ENCODE data around the gene DES. TPM values are rescaled to one million over a fixed set of nuclear protein-coding genes. Genes with fewer than 3 reads are reported as not detected.
A peak's percentile ranks its signal among the peaks of the same experiment; 100 is the strongest.

DES gene
- total RNA-seq, 4 donors from 2014 or later = 82.0 to 574 (median 112) TPM

GRCh38 chr2:219396863-219397457, 21.2 kb upstream of the DES start:
- DNase-seq = no peak
- no peaks in the 10 kb centered on the region for H3K9me3 ChIP-seq
- H3K36me3 ChIP-seq = no peaks in the 10 kb centered on the region
- H3K4me3 ChIP-seq = no peak overlapping the region
- peaks cover 0 to 29% (median 0%) of the 10 kb centered on the region in 4 donors for H3K4me1 ChIP-seq
- no peaks in the 10 kb centered on the region for H3K27me3 ChIP-seq
- TF ChIP-seq CTCF (IDR thresholded peaks at IDR 0.05) = no peak
- no peak for TF ChIP-seq POLR2A (IDR thresholded peaks at IDR 0.05)
- no peak overlapping the region for H3K27ac ChIP-seq

DNA sequence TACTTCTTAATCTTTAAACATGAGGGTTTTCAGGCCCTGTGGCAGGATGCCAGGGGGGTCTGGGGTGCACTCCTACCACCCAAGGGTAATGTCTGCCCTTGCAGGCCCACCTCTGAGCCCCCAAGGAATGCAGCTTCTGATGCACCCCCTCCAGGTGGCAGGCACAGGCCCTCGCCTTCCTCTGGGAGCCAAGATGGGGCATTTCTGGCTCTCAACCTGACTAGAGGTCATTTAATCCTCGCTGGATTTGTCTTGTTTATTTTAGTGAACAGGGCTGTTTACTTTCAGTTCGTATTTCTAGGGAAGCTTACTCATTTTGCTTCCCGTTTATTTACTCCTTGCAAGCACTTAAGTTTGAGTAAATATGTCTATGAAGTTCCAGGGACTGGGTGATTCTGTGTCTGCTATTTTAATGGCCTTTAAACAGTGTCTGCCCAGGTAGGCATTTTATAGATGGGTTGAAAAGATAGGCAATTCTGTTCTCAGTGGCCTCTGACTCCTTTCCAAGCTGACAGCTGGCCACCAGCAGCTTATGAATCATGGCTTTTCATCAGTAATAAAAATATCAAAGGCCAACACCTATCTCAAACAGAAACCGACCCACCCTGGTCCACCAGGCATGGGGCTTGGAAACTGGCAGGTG, 19.3 kb upstream of the DES start:
- no peaks in the 10 kb centered on the region for H3K9me3 ChIP-seq
- H3K4me3 ChIP-seq = no peak overlapping the region
- no peaks in the 10 kb centered on the region for H3K36me3 ChIP-seq
- peak overlapping the region in 3 of 4 donors; percentile 62 to 86 (median 79) for H3K27ac ChIP-seq
- DNase-seq = peak in 1 of 3 donors; percentile 76
- H3K4me1 ChIP-seq = peaks cover 0 to 36% (median 0%) of the 10 kb centered on the region in 4 donors
- no peak for TF ChIP-seq POLR2A (IDR thresholded peaks at IDR 0.05)
- TF ChIP-seq CTCF (IDR thresholded peaks at IDR 0.05) = no peak
- H3K27me3 ChIP-seq = no peaks in the 10 kb centered on the region

DNA sequence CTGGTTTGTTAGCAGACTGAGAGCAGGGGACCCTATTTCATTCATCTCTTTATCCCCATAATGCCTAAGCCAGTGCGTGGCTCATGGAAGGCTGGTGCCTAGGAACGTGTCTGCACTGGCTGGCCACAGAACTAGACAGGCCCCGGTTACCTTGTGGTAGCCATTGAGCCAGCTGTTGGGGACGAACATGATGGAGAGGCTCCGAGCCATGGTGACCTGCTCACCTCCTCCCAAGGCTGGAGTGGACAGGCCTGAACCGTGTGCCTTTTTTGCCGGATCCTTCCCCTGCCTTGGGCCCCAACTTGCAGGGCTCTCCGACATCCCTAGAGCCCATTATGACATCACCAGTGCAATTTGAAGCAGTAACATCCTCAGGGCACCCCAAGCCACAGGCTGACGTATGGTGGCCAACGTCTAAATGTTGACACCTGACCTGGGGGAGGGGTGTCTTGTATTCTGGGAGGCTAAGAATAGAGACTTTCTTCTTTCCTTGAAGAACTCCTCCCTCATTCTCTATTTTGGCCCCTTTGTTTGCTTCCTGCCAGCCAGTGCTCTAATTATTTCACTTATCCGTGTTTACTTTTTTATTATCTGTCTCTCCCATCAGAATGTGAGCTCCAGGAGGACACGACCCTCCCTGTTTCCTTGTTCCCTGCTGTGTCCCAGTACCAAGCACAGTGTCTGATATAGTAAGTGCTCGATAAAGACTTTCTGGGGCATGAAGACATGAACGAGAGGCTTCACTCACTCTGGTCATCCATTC, 18.3 kb upstream of the DES start:
- TF ChIP-seq CTCF (IDR thresholded peaks at IDR 0.05) (no peak), POLR2A (IDR thresholded peaks at IDR 0.05) (no peak)
- H3K27ac ChIP-seq = peak overlapping the region in 2 of 4 donors; percentile 79 to 86
- H3K4me1 ChIP-seq = peaks cover 0 to 36% (median 0%) of the 10 kb centered on the region in 4 donors
- H3K36me3 ChIP-seq = no peaks in the 10 kb centered on the region
- no peak for DNase-seq
- H3K9me3 ChIP-seq = no peaks in the 10 kb centered on the region
- H3K27me3 ChIP-seq = no peaks in the 10 kb centered on the region
- H3K4me3 ChIP-seq = no peak overlapping the region

DNA sequence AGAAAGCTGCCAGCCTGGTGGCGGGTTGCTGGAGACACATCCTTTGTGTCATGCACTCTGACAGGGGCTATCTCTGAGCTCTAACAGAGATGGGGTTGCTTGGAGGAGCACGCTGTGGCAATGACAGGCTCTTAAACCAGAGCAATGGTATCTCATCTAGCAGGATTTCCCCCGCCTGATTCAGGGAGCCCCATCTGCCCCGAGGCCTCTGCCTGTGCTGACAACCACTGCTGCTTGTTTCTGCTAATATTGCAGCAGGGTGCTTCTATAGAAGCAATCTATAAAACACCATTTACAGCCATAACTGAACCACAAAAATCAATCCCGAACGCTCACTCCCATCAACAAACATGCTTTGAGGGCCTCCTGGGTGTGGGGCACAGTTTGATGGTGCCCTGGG, 17.6 kb upstream of the DES start:
- no peaks in the 10 kb centered on the region for H3K36me3 ChIP-seq
- no peaks in the 10 kb centered on the region for H3K27me3 ChIP-seq
- peaks cover 0 to 36% (median 0%) of the 10 kb centered on the region in 4 donors for H3K4me1 ChIP-seq
- no peaks in the 10 kb centered on the region for H3K9me3 ChIP-seq
- DNase-seq = no peak
- TF ChIP-seq POLR2A (IDR thresholded peaks at IDR 0.05) (no peak), CTCF (IDR thresholded peaks at IDR 0.05) (no peak)
- peak overlapping the region in 1 of 4 donors; percentile 21 for H3K27ac ChIP-seq
- no peak overlapping the region for H3K4me3 ChIP-seq

- no peak for DNase-seq
- Histone ChIP-seq H3K4me1 (peaks cover 0 to 36% (median 0%) of the 10 kb centered on the region in 4 donors), H3K9me3 (no peaks in the 10 kb centered on the region), H3K27ac (no peak overlapping the region), H3K27me3 (no peaks in the 10 kb centered on the region), H3K4me3 (no peak overlapping the region), H3K36me3 (no peaks in the 10 kb centered on the region)
- no peak for TF ChIP-seq POLR2A (IDR thresholded peaks at IDR 0.05)
- no peak for TF ChIP-seq CTCF (IDR thresholded peaks at IDR 0.05)
Measured at GRCh38 chr2:219401606-219402005, 16.6 kb upstream of the DES start.

Measured in Peyer's patch (tissue), 4 donors.